Effector memory CD4-positive, alpha-beta T cell (primary cell): ENCODE measurements around the gene RNF212.

Source experiments
- DNase-seq, 3 donors: peaks; one replicate each; pipeline ENCODE4 v3.0.0-alpha.2; 2020
- H3K27ac ChIP-seq: 2 replicates; pipeline ENCODE4 v1.7.0; 2013; ENCODE audit warnings: mild to moderate bottlenecking, low read length, moderate library complexity; ENCODE audit not compliant: insufficient read depth, poor library complexity, severe bottlenecking
- H3K27me3 ChIP-seq: replicated peaks from 2 replicates; pipeline ENCODE4 v1.7.0; 2013; ENCODE audit warnings: mild to moderate bottlenecking, low read length; ENCODE audit not compliant: insufficient read depth, control insufficient read depth, poor library complexity, severe bottlenecking
- H3K36me3 ChIP-seq: 2 replicates; pipeline ENCODE4 v1.7.0; 2013; ENCODE audit warnings: mild to moderate bottlenecking, low read length, moderate library complexity; ENCODE audit not compliant: control insufficient read depth, insufficient read depth
- H3K4me1 ChIP-seq: 2 replicates; pipeline ENCODE4 v1.7.0; 2013; ENCODE audit warnings: low read length, mild to moderate bottlenecking; ENCODE audit not compliant: control insufficient read depth, insufficient read depth, poor library complexity, severe bottlenecking
- H3K4me3 ChIP-seq: 2 replicates; pipeline ENCODE4 v1.7.0; 2013; ENCODE audit warnings: low read length, low read depth, mild to moderate bottlenecking; ENCODE audit not compliant: insufficient read depth, poor library complexity, severe bottlenecking
- H3K9me3 ChIP-seq: 2 replicates; pipeline ENCODE4 v1.7.0; 2013; ENCODE audit warnings: mild to moderate bottlenecking, low read length, moderate library complexity; ENCODE audit not compliant: control insufficient read depth

Gene RNF212

GRCh38 chr4:1022051-1022738 lies 91.2 kb downstream of the RNF212 start:
- Histone ChIP-seq H3K27me3 (no peaks in the 10 kb centered on the region), H3K4me1 (peaks cover 6% of the 10 kb centered on the region)

More at GRCh38 chr4:1022051-1022738, 91.2 kb downstream of the RNF212 start:
- peaks cover 5% of the 10 kb centered on the region for H3K36me3 ChIP-seq
- no peak overlapping the region for H3K27ac ChIP-seq
- no peak for DNase-seq
- H3K4me3 ChIP-seq = no peak overlapping the region
- no peaks in the 10 kb centered on the region for H3K9me3 ChIP-seq
